ENCODE data around the gene CEMIP. TPM values are rescaled to one million over a fixed set of nuclear protein-coding genes. Genes with fewer than 3 reads are reported as not detected.

The CEMIP gene
- total RNA-seq, 1 experiment from 2014 or later, result 3.5 TPM

DNA sequence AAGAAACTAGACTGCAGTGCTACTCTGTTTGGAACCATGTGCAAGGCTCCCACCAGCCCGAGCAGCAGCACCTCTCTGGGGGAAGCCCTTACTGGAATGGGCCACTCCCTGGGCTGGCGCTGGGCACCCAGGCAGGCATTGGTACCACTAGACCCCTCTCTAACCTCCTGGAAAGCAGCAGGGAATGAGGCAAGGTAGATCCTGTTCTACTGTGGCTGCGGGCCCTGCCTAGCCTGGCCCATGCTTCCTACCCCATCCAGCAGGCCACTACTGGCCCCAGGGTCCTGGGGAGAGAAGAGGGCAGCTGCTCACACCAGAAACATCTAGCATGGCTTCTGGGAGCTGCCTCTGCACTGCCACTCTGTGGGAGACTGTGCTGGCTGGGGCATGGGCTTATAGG is 165.6 kb downstream of the CEMIP start:
- ChIA-PET POLR2A (no interaction called here), CTCF (no interaction called here)

DNA sequence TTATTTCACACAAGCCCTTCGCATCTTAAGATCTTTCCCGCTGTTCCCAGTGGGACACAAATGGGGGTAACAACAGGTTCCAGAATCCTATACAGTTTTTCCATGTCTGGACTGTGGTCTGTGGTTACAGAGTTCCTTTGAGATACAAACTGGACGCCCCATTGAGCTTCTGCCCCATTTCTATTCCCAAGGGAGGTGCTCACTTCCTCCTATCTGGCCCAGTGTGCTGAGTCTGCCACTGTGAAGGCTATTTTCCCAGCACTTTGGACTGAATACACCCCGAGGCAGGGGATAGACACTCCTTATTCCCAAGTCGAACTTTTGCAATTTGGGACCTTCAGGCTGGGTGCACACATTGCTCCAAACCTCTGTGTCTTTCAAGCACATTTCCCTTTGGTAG is 166.4 kb downstream of the CEMIP start:
- ChIA-PET POLR2A (no interaction called here), RAD21 (ENCODE audit: low non-redundant PET in 1 of 2, low total read pairs in 2 of 2, uncharacterized antibody in 2 of 2, unreplicated experiment in 2 of 2) (no interaction called here), CTCF (no interaction called here)
- no peaks in the 10 kb centered on the region for H3K27me3 ChIP-seq (ENCODE audit: insufficient read depth, low read length)
- no peaks in the 10 kb centered on the region for H3K9me3 ChIP-seq (ENCODE audit: control insufficient read depth in 1 of 2, insufficient read depth in 1 of 2, low read depth in 1 of 2, low read length in 2 of 2)
- DNase-seq (ENCODE audit: low read depth, low spot score), result no peak
- H3K4me3 ChIP-seq (replicated peaks in 1 of 2; ENCODE audit: low read depth in 1 of 2, low read length in 2 of 2), result no peak overlapping the region
- no peak for ATAC-seq
- no peak overlapping the region for H3K27ac ChIP-seq (ENCODE audit: low read depth, low read length)
- intact Hi-C loops (cut with micrococcal nuclease), result no loop called here
- no peak overlapping the region for H3K9ac ChIP-seq (ENCODE audit: low read length)
- H2AFZ ChIP-seq (ENCODE audit: low read depth, low read length, poor library complexity, severe bottlenecking), result no peak overlapping the region
- H3K4me1 ChIP-seq (ENCODE audit: control insufficient read depth in 1 of 2, insufficient read depth in 2 of 2, low read length in 2 of 2), result no peaks in the 10 kb centered on the region
- no peak overlapping the region for H3K4me2 ChIP-seq (ENCODE audit: low read length)
- no peaks in the 10 kb centered on the region for H3K9me2 ChIP-seq (ENCODE audit: insufficient read depth)
- TF ChIP-seq CEBPB (IDR thresholded peaks at IDR 0.05; ENCODE audit: low read depth) (no peak), EZH2phosphoT487 (IDR thresholded peaks at IDR 0.05; ENCODE audit: borderline replicate concordance) (no peak), FOSL1 (IDR thresholded peaks at IDR 0.05; ENCODE audit: low read depth) (no peak), SRF (IDR thresholded peaks at IDR 0.05; ENCODE audit: low read depth) (no peak), CTCF (IDR thresholded peaks at IDR 0.05 in 2 of 3, conservative IDR thresholded peaks at IDR 0.05 in 1 of 3; ENCODE audit: borderline replicate concordance in 1 of 3, insufficient read depth in 1 of 3, low read depth in 2 of 3, low read length in 2 of 3) (no peak), EGR1 (IDR thresholded peaks at IDR 0.05; ENCODE audit: low read depth) (no peak), YY1 (IDR thresholded peaks at IDR 0.05; ENCODE audit: extremely low read depth, insufficient replicate concordance, low read depth, low read length) (no peak)
- TF ChIP-seq, protein P1, sequence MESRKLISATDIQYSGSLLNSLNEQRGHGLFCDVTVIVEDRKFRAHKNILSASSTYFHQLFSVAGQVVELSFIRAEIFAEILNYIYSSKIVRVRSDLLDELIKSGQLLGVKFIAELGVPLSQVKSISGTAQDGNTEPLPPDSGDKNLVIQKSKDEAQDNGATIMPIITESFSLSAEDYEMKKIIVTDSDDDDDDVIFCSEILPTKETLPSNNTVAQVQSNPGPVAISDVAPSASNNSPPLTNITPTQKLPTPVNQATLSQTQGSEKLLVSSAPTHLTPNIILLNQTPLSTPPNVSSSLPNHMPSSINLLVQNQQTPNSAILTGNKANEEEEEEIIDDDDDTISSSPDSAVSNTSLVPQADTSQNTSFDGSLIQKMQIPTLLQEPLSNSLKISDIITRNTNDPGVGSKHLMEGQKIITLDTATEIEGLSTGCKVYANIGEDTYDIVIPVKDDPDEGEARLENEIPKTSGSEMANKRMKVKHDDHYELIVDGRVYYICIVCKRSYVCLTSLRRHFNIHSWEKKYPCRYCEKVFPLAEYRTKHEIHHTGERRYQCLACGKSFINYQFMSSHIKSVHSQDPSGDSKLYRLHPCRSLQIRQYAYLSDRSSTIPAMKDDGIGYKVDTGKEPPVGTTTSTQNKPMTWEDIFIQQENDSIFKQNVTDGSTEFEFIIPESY (IDR thresholded peaks at IDR 0.05; ENCODE audit: extremely low read depth, insufficient replicate concordance, low read length), result no peak
- TF ChIP-seq, protein P2, sequence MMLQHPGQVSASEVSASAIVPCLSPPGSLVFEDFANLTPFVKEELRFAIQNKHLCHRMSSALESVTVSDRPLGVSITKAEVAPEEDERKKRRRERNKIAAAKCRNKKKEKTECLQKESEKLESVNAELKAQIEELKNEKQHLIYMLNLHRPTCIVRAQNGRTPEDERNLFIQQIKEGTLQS (IDR thresholded peaks at IDR 0.05), result no peak
- H3K36me3 ChIP-seq (ENCODE audit: control insufficient read depth in 1 of 2, insufficient read depth in 2 of 2, low read length in 2 of 2), result peaks cover 4 to 5% of the 10 kb centered on the region in 2 experiments; a peak in 3 of 4 replicates
- BruUV-seq (replicated peaks), result no TSS peak
- H3K79me2 ChIP-seq (ENCODE audit: insufficient read depth, low read length), result no peaks in the 10 kb centered on the region
- no peaks in the 10 kb centered on the region for H4K20me1 ChIP-seq (ENCODE audit: insufficient read depth)

More for the DNA sequence above, 165.6 kb downstream of the CEMIP start:
- H3K27me3 ChIP-seq (ENCODE audit: insufficient read depth, low read length), result no peaks in the 10 kb centered on the region
- H3K9me3 ChIP-seq (ENCODE audit: control insufficient read depth in 1 of 2, insufficient read depth in 1 of 2, low read depth in 1 of 2, low read length in 2 of 2), result no peaks in the 10 kb centered on the region
- no peaks in the 10 kb centered on the region for H3K4me1 ChIP-seq (ENCODE audit: control insufficient read depth in 1 of 2, insufficient read depth in 2 of 2, low read length in 2 of 2)
- H3K4me3 ChIP-seq (replicated peaks in 1 of 2; ENCODE audit: low read depth in 1 of 2, low read length in 2 of 2), result no peak overlapping the region
- RAD21 ChIA-PET (ENCODE audit: low non-redundant PET in 1 of 2, low total read pairs in 2 of 2, uncharacterized antibody in 2 of 2, unreplicated experiment in 2 of 2), result no interaction called here
- ATAC-seq (no peak), DNase-seq (ENCODE audit: low read depth, low spot score) (no peak)
- H3K27ac ChIP-seq (ENCODE audit: low read depth, low read length), result no peak overlapping the region
- BruUV-seq (replicated peaks), result no TSS peak
- TF ChIP-seq EZH2phosphoT487 (IDR thresholded peaks at IDR 0.05; ENCODE audit: borderline replicate concordance) (no peak), SIN3A (IDR thresholded peaks at IDR 0.05; ENCODE audit: low read depth) (no peak)
- H3K36me3 ChIP-seq (ENCODE audit: control insufficient read depth in 1 of 2, insufficient read depth in 2 of 2, low read length in 2 of 2), result peaks cover 4 to 5% of the 10 kb centered on the region in 2 experiments; a peak in 3 of 4 replicates
- no peaks in the 10 kb centered on the region for H3K79me2 ChIP-seq (ENCODE audit: insufficient read depth, low read length)
- intact Hi-C loops (cut with micrococcal nuclease), result no loop called here
- H3K9ac ChIP-seq (ENCODE audit: low read length), result no peak overlapping the region
- no peaks in the 10 kb centered on the region for H3K9me2 ChIP-seq (ENCODE audit: insufficient read depth)
- H4K20me1 ChIP-seq (ENCODE audit: insufficient read depth), result no peaks in the 10 kb centered on the region
- H3K4me2 ChIP-seq (ENCODE audit: low read length), result no peak overlapping the region
- no peak overlapping the region for H2AFZ ChIP-seq (ENCODE audit: low read depth, low read length, poor library complexity, severe bottlenecking)

Measured in HCT116 (cell line).